K562 (cell line): Measurements from ENCODE around the gene E2F3. TPM values are rescaled to one million over a fixed set of nuclear protein-coding genes. Genes with fewer than 3 reads are reported as not detected.

Source experiments
- ARID4B ChIP-seq: sonication (generic); formaldehyde crosslinking; IDR thresholded peaks from 2 replicates; pipeline ENCODE4 v1.8.0; 2022; ENCODE audit warnings: mild to moderate bottlenecking, missing genetic modification reagents
- BCOR ChIP-seq: fragments of 450-650 bp; IDR thresholded peaks from 2 replicates; pipeline ENCODE4 v1.6.1; 2016
- BRD9 ChIP-seq: fragments of 450-650 bp; IDR thresholded peaks from 2 replicates; pipeline ENCODE4 v1.6.1; 2018; ENCODE audit warnings: low read depth; ENCODE audit not compliant: partially characterized antibody
- CBFA2T3 ChIP-seq: fragments of 450-650 bp; IDR thresholded peaks from 2 replicates; pipeline ENCODE4 v1.6.1; 2017
- COPS2 ChIP-seq: fragments of 450-650 bp; conservative IDR thresholded peaks from 2 replicates; pipeline ENCODE4 v1.6.1; 2016; ENCODE audit warnings: mild to moderate bottlenecking, moderate library complexity
- CREM ChIP-seq: IDR thresholded peaks from 2 replicates; pipeline ENCODE4 v1.6.1; 2014; ENCODE audit warnings: antibody characterized with exemption, low read depth
- CTBP1 ChIP-seq: fragments of 450-650 bp; IDR thresholded peaks from 2 replicates; pipeline ENCODE4 v1.6.1; 2016; ENCODE audit warnings: borderline replicate concordance
- ETV5 ChIP-seq: sonication (generic); formaldehyde crosslinking; IDR thresholded peaks from 2 replicates; pipeline ENCODE4 v1.4.0; 2020; ENCODE audit warnings: low read depth, mild to moderate bottlenecking, missing genetic modification reagents
- MTA1 ChIP-seq: fragments of 450-650 bp; IDR thresholded peaks from 2 replicates; pipeline ENCODE4 v1.6.1; 2017; ENCODE audit warnings: borderline replicate concordance
- NCOA1 ChIP-seq: fragments of 450-650 bp; IDR thresholded peaks from 2 replicates; pipeline ENCODE4 v1.6.1; 2016; ENCODE audit warnings: low read depth
- REST ChIP-seq, 2 experiments: fragments of 450-650 bp; formaldehyde crosslinking in 1 of 2; IDR thresholded peaks; 2 replicates each; pipeline versions ENCODE4 v1.4.0 to v1.6.1; 2014 to 2020; ENCODE audit warnings: mild to moderate bottlenecking in 2 of 2, borderline replicate concordance in 1 of 2, low read depth in 1 of 2
- STAT5A ChIP-seq: IDR thresholded peaks from 2 replicates; pipeline ENCODE4 v1.6.1; 2012; ENCODE audit warnings: low read length, inconsistent platforms, borderline replicate concordance
- TCF3 ChIP-seq: sonication (generic); formaldehyde crosslinking; IDR thresholded peaks from 2 replicates; pipeline ENCODE4 v1.4.0; 2020; ENCODE audit warnings: mild to moderate bottlenecking, missing genetic modification reagents
- polyA plus RNA-seq, 8 experiments: library from polyadenylated mRNA; depleted of rRNA in 4 of 8; stranded (reverse) in 5 of 8; unstranded in 3 of 8; fragments of >200 nt; fragmentation: Nextera tagmentation in 2 of 8; fragmentation: Illumina TruSeq in 1 of 8; extraction: Ambion mirVana in 2 of 8; extraction: Trizol in 1 of 8; gene quantifications; 2 replicates each; pipeline versions ENCODE4 v1.2.1 to v1.2.3, GENCODE V29; 2011 to 2014; ENCODE audit warnings: inconsistent platforms in 1 of 8, missing spikeins in 1 of 8
- total RNA-seq, 7 experiments: library from RNA; depleted of rRNA in 6 of 7; stranded (reverse); fragments of >200 nt in 6 of 7; fragmentation: Illumina TruSeq in 2 of 7; extraction: Trizol in 2 of 7; gene quantifications; 2 replicates each; pipeline versions ENCODE4 v1.2.1 to v1.2.3, GENCODE V29; 2011 to 2021; ENCODE audit warnings: low replicate concordance in 1 of 7

Gene E2F3
- total and polyA plus RNA-seq, 9 of the 15 experiments (the other 6 are each of a cell fraction or from before 2014, with no cell fraction given) = 11.1 to 44.7 (median 27.2) TPM

- TF ChIP-seq CREM (peak; percentile 54), NCOA1 (peak; percentile 83; the same call in 1 of the 2 replicates), ETV5 (0 out of 2 replicates have a peak, but pooled peaks have one; percentile 15), BRD9 (peak; percentile 88), CTBP1 (peak; percentile 76; the same call in 1 of the 2 replicates), BCOR (peak; percentile 34; the same call in 1 of the 2 replicates), REST (IDR thresholded peaks at IDR 0.05; ENCODE audit: borderline replicate concordance) (peak; percentile 50; the same call in 1 of the 2 replicates), REST (CRISPR knock-in tag; IDR thresholded peaks at IDR 0.05; ENCODE audit: low read depth) (no peak), STAT5A (peak; percentile 98), MTA1 (peak; percentile 76; the same call in 1 of the 2 replicates), TCF3 (CRISPR knock-in tag) (peak; percentile 95), CBFA2T3 (peak; percentile 93), ARID4B (CRISPR knock-in tag) (no peak), COPS2 (no peak)
These were observed 56.6 kb downstream of the E2F3 start (continued) for GRCh38 chr6:20458027-20458894.
